Uterus (tissue), 4 donors: ENCODE measurements around the gene KRTAP1-1. TPM values are rescaled to one million over a fixed set of nuclear protein-coding genes. Genes with fewer than 3 reads are reported as not detected.
"Not testable (repeated sequence)": the region's sequence is repeated elsewhere in the genome, so short reads cannot be mapped to it uniquely, and the experiment has no call there.

Experiments
- DNase-seq, 2 donors: peaks; one replicate each; pipeline ENCODE4 v3.0.0-alpha.2; 2019 to 2020
- H3K27ac ChIP-seq, 2 donors: fragments of 200-600 bp; sonication (generic); 1 replicate in 1 of 2; 2 replicates in 1 of 2; pipeline ENCODE4 v1.5.1; 2016 to 2018
- H3K27me3 ChIP-seq, 2 donors: fragments of 200-600 bp; sonication (generic); one replicate each; pipeline ENCODE4 v1.5.1; 2018 to 2019; ENCODE audit warnings: control low read depth in 1 of 2
- H3K36me3 ChIP-seq, 2 donors: fragments of 200-600 bp; sonication (generic); one replicate each; pipeline ENCODE4 v1.5.1; 2019; ENCODE audit warnings: control low read depth in 1 of 2
- H3K4me1 ChIP-seq, 2 donors: fragments of 200-600 bp; sonication (generic); one replicate each; pipeline ENCODE4 v1.5.1; 2018 to 2019; ENCODE audit warnings: control low read depth in 1 of 2
- H3K4me3 ChIP-seq, 2 donors: fragments of 200-600 bp; sonication (generic); 1 replicate in 1 of 2; 2 replicates in 1 of 2; pipeline ENCODE4 v1.5.1; 2018 to 2019; ENCODE audit warnings: mild to moderate bottlenecking in 1 of 2
- H3K9me3 ChIP-seq, 2 donors: fragments of 200-600 bp; sonication (generic); one replicate each; pipeline ENCODE4 v1.5.1; 2019; ENCODE audit warnings: control low read depth in 1 of 2
- CTCF ChIP-seq, 4 experiments: fragments of 200-600 bp in 2 of 4; fragments of 450-650 bp in 2 of 4; sonication (generic) in 2 of 4; IDR thresholded peaks; one replicate each; pipeline ENCODE4 v1.5.1; 2016 to 2019; ENCODE audit warnings: antibody characterized with exemption in 4 of 4, mild to moderate bottlenecking in 2 of 4, moderate library complexity in 1 of 4
- POLR2A ChIP-seq, 2 donors: fragments of 450-650 bp; IDR thresholded peaks; one replicate each; pipeline ENCODE4 v1.6.1; 2016; ENCODE audit warnings: antibody characterized with exemption in 2 of 2, mild to moderate bottlenecking in 1 of 2, moderate library complexity in 1 of 2
- intact Hi-C: fragments of 100-400 bp; cut with DNase I; formaldehyde crosslinking; loops from one replicate; pipeline ENCODE4 v1.15.1; 2023; ENCODE audit warnings: low total_unique reads
- total RNA-seq, 4 donors: library from RNA; depleted of rRNA in 3 of 4; stranded (reverse); fragments of >200 nt in 3 of 4; gene quantifications; one replicate each; pipeline versions ENCODE4 v1.1.0 to v1.2.4, GENCODE V29; 2014 to 2023
- donor health status: DM: yes; HTN: yes; CAD: no.

The KRTAP1-1 gene
- total RNA-seq, 4 donors from 2014 or later, result not detected

GRCh38 chr17:41073676-41074075 is 32.4 kb upstream of the KRTAP1-1 start:
- intact Hi-C loops, result no loop called here
- Histone ChIP-seq H3K4me3 (no peak overlapping the region), H3K9me3 (no peaks in the 10 kb centered on the region), H3K4me1 (no peaks in the 10 kb centered on the region), H3K27me3 (no peaks in the 10 kb centered on the region), H3K27ac (no peak overlapping the region), H3K36me3 (no peaks in the 10 kb centered on the region)
- DNase-seq, result no peak
- TF ChIP-seq POLR2A (IDR thresholded peaks at IDR 0.05), result no peak
- no peak for TF ChIP-seq CTCF (IDR thresholded peaks at IDR 0.05)

GRCh38 chr17:41071606-41072360 is 30.5 kb upstream of the KRTAP1-1 start:
- TF ChIP-seq CTCF (IDR thresholded peaks at IDR 0.05) (no peak), POLR2A (IDR thresholded peaks at IDR 0.05) (no peak)
- Histone ChIP-seq H3K36me3 (no peaks in the 10 kb centered on the region), H3K27me3 (no peaks in the 10 kb centered on the region), H3K27ac (no peak overlapping the region), H3K4me1 (no peaks in the 10 kb centered on the region), H3K4me3 (no peak overlapping the region), H3K9me3 (no peaks in the 10 kb centered on the region)
- intact Hi-C loops, result no loop called here
- no peak for DNase-seq

- H3K4me3 ChIP-seq, result no peak overlapping the region
- TF ChIP-seq POLR2A (IDR thresholded peaks at IDR 0.05) (no peak), CTCF (IDR thresholded peaks at IDR 0.05) (no peak)
- intact Hi-C loops, result no loop called here
These were observed 27.8 kb upstream of the KRTAP1-1 start for GRCh38 chr17:41069031-41069430.

GRCh38 chr17:41067281-41067680 is 26.0 kb upstream of the KRTAP1-1 start:
- Histone ChIP-seq H3K27ac (no peak overlapping the region), H3K4me1 (peaks cover 0 to 3% of the 10 kb centered on the region in 2 donors), H3K4me3 (no peak overlapping the region), H3K36me3 (no peaks in the 10 kb centered on the region), H3K27me3 (no peaks in the 10 kb centered on the region), H3K9me3 (no peaks in the 10 kb centered on the region)
- no peak for DNase-seq
- no peak for TF ChIP-seq POLR2A (IDR thresholded peaks at IDR 0.05)
- TF ChIP-seq CTCF (IDR thresholded peaks at IDR 0.05), result no peak
- intact Hi-C loops, result no loop called here

More at GRCh38 chr17:41069031-41069430, 27.8 kb upstream of the KRTAP1-1 start:
- Histone ChIP-seq H3K4me1 (no peaks in the 10 kb centered on the region), H3K9me3 (no peaks in the 10 kb centered on the region), H3K27me3 (no peaks in the 10 kb centered on the region), H3K36me3 (no peaks in the 10 kb centered on the region), H3K27ac (no peak overlapping the region)
- DNase-seq, result no peak

GRCh38 chr17:41065829-41066624 is 24.8 kb upstream of the KRTAP1-1 start, which contains the start of gene KRTAP2-4:
Gene KRTAP2-4 (minus strand): TSS chr17:41065879. CDS start chr17:41065845, 34 bp downstream.
- no peaks in the 10 kb centered on the region for H3K36me3 ChIP-seq
- no peaks in the 10 kb centered on the region for H3K27me3 ChIP-seq
- no peaks in the 10 kb centered on the region for H3K9me3 ChIP-seq
- no peak within 1 kb of the TSS for H3K4me3 ChIP-seq
- no peak for DNase-seq
- intact Hi-C loops, result no loop called here
- H3K4me1 ChIP-seq, result peaks cover 0 to 8% of the 10 kb centered on the region in 2 donors
- TF ChIP-seq CTCF (IDR thresholded peaks at IDR 0.05), result no peak
- TF ChIP-seq POLR2A (IDR thresholded peaks at IDR 0.05), result no peak
- H3K27ac ChIP-seq, result no peak within 1 kb of the TSS

GRCh38 chr17:41065016-41065689 is 23.9 kb upstream of the KRTAP1-1 start:
- intact Hi-C loops, H3K27ac ChIP-seq, H3K36me3 ChIP-seq, H3K9me3 ChIP-seq, H3K4me3 ChIP-seq, DNase-seq, H3K4me1 ChIP-seq, H3K27me3 ChIP-seq: not testable (repeated sequence)
